ENCODE data around the gene HOXA5.

HOXA5 gene

GRCh38 chr7:27147199-27148030, 3.9 kb upstream of the HOXA5 start, which contains the start of gene HOXA6:
Gene HOXA6 (minus strand): TSS chr7:27147774. CDS start chr7:27147749, 25 bp downstream.
- no peak for DNase-seq

GRCh38 chr7:27146491-27147198, 3.2 kb upstream of the HOXA5 start:
- DNase-seq = no peak

- no peak for DNase-seq
Observed at GRCh38 chr7:27145914-27146412, 2.5 kb upstream of the HOXA5 start.

GRCh38 chr7:27145165-27145913, 1.9 kb upstream of the HOXA5 start:
- no peak for DNase-seq

GRCh38 chr7:27144781-27145164, 1.3 kb upstream of the HOXA5 start:
- no peak for DNase-seq

GRCh38 chr7:27143950-27144780, 684 bp upstream of the HOXA5 start:
- no peak for DNase-seq

GRCh38 chr7:27142580-27143022, 880 bp downstream of the HOXA5 start:
- DNase-seq = peak in 1 of 2 experiments; percentile 57

- DNase-seq = no peak
Observed at GRCh38 chr7:27141923-27142579, 1.4 kb downstream of the HOXA5 start.

- no peak for DNase-seq
Observed at GRCh38 chr7:27141137-27141922, 2.2 kb downstream of the HOXA5 start.

GRCh38 chr7:27140126-27140857, 3.2 kb downstream of the HOXA5 start:
- DNase-seq = no peak

GRCh38 chr7:27139334-27140125, 4.0 kb downstream of the HOXA5 start:
- no peak for DNase-seq

GRCh38 chr7:27138985-27139333, 4.5 kb downstream of the HOXA5 start:
- DNase-seq = no peak

GRCh38 chr7:27138472-27138871, 5.0 kb downstream of the HOXA5 start:
- DNase-seq = no peak

GRCh38 chr7:27137640-27138315, 5.7 kb downstream of the HOXA5 start:
- DNase-seq = no peak

GRCh38 chr7:27134392-27134791, 9.1 kb downstream of the HOXA5 start:
- DNase-seq = no peak

GRCh38 chr7:27133409-27134231, 9.9 kb downstream of the HOXA5 start:
- DNase-seq = peak; percentile 96 to 98

- no peak for DNase-seq
Observed at GRCh38 chr7:27132978-27133377, 10.5 kb downstream of the HOXA5 start.

- DNase-seq = no peak
Observed at GRCh38 chr7:27132214-27132613, 11.3 kb downstream of the HOXA5 start.
